ENCODE measurements around the gene DDX10.

DNA sequence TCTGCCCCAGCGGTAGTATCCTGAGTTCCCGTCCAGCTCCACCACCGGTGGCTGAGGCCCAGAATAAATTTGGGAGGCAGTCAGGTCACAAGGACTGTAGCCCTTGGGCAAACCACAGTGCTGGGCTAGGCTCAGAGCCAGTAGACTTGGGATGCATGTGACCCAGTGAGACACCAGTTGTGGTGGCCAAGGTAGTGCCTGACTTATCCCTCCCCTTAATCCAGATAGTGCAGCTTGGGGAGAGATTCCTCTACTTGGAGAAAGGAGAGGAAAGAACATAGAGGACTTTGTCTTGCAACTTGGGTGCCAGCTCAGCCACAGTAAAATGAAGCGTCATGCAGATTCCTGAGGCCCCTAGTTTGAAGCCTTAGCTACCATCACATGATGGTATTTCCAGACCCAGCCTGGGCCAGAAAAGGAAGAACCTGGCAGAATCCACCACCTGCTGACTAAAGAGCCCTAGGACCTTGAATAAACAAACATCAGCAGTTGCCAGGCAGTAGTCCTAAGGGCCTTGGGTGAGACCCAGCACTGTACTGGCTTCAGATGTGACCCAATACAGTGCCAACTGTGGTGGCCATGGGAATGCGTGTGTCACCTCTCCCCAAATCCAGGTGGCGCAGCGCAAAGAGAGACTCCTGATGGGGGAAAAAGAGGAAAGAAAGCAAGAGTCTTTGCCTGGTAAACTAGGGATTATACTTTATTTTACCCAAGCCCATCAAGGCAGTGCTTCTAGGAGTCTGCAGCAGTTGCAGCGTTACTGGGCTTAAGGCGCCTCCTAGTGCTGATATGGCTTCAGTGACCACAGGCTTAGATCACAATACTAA is 17.0 kb upstream of the DDX10 start:
- no peak for TF ChIP-seq RXRA (IDR thresholded peaks at IDR 0.05; ENCODE audit: borderline replicate concordance, low read depth)
- no peak for TF ChIP-seq RCOR1 (IDR thresholded peaks at IDR 0.05; ENCODE audit: low read length)
- TF ChIP-seq EZH2phosphoT487 (IDR thresholded peaks at IDR 0.05; ENCODE audit: borderline replicate concordance, low read depth) = no peak
- TF ChIP-seq FOSL2 (IDR thresholded peaks at IDR 0.05; ENCODE audit: borderline replicate concordance, low read depth) = no peak
- TF ChIP-seq, protein P1, sequence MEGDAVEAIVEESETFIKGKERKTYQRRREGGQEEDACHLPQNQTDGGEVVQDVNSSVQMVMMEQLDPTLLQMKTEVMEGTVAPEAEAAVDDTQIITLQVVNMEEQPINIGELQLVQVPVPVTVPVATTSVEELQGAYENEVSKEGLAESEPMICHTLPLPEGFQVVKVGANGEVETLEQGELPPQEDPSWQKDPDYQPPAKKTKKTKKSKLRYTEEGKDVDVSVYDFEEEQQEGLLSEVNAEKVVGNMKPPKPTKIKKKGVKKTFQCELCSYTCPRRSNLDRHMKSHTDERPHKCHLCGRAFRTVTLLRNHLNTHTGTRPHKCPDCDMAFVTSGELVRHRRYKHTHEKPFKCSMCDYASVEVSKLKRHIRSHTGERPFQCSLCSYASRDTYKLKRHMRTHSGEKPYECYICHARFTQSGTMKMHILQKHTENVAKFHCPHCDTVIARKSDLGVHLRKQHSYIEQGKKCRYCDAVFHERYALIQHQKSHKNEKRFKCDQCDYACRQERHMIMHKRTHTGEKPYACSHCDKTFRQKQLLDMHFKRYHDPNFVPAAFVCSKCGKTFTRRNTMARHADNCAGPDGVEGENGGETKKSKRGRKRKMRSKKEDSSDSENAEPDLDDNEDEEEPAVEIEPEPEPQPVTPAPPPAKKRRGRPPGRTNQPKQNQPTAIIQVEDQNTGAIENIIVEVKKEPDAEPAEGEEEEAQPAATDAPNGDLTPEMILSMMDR (IDR thresholded peaks at IDR 0.05) = peak; percentile 85
- TF ChIP-seq, protein P2, sequence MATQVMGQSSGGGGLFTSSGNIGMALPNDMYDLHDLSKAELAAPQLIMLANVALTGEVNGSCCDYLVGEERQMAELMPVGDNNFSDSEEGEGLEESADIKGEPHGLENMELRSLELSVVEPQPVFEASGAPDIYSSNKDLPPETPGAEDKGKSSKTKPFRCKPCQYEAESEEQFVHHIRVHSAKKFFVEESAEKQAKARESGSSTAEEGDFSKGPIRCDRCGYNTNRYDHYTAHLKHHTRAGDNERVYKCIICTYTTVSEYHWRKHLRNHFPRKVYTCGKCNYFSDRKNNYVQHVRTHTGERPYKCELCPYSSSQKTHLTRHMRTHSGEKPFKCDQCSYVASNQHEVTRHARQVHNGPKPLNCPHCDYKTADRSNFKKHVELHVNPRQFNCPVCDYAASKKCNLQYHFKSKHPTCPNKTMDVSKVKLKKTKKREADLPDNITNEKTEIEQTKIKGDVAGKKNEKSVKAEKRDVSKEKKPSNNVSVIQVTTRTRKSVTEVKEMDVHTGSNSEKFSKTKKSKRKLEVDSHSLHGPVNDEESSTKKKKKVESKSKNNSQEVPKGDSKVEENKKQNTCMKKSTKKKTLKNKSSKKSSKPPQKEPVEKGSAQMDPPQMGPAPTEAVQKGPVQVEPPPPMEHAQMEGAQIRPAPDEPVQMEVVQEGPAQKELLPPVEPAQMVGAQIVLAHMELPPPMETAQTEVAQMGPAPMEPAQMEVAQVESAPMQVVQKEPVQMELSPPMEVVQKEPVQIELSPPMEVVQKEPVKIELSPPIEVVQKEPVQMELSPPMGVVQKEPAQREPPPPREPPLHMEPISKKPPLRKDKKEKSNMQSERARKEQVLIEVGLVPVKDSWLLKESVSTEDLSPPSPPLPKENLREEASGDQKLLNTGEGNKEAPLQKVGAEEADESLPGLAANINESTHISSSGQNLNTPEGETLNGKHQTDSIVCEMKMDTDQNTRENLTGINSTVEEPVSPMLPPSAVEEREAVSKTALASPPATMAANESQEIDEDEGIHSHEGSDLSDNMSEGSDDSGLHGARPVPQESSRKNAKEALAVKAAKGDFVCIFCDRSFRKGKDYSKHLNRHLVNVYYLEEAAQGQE (IDR thresholded peaks at IDR 0.05; ENCODE audit: low read depth, low read length) = no peak
- TF ChIP-seq YY1 (IDR thresholded peaks at IDR 0.05; ENCODE audit: low read depth) = no peak

All from SK-N-SH (cell line).